GM04503 (cell line): ENCODE data around the gene SDK2.

Experiments
- DNase-seq: peaks from one replicate; pipeline ENCODE4 v3.0.0-alpha.2; 2012; ENCODE audit warnings: low read depth

Gene SDK2

DNA sequence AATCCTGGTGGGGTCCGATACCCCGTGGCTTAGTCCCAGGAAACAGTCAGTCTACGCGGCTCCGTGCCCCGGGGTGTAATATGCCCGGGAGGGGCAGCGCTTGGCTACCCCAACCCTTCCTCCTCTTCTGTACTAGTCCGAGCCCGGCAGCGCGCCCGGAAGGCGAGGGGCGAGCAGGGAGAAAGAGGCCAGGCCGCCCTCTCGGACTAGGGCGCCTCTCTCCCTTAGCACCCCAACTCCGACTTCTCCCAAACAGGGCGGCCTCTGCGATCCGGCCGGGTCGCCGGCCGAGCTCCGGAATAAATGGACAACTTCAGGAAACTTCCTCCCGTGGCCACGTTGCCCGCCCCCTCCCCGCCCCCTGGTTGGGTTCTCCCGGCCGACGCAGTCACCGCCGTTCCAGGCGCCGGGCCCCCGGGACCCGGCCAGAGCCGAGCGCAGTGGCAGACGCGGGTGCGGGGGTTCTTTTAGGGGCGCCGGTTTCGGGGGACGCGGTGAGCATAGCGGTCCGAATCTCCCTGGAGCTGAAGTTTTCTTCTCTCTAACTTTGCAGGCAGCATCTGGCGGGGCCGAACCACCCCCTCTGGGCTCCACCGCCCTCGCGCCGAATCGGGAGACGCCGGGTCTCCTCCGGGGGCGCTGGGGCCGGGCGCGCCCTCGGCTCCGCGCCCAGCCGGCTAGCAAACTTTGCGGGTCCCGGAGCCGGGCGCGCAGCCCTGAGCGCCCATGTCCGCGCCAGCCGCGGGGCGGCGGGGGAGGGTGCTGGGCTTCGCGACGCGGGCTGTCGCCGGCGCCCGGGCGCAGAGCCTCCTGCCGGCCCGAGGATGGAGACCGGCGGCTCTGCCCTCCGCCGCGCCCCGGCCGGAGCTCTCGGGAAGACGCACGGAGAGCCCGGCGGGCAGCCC, at the start of gene SDK2:
Gene SDK2 (minus strand): TSS at position 301 of the 905 bp plus-strand sequence. CDS start 357 bp downstream, outside the sequence.
- no peak for DNase-seq

- no peak for DNase-seq
Observed at GRCh38 chr17:73693071-73693470, 48.8 kb upstream of the SDK2 start.

GRCh38 chr17:73691321-73691766, 47.1 kb upstream of the SDK2 start:
- DNase-seq: no peak

GRCh38 chr17:73690676-73691075, 46.4 kb upstream of the SDK2 start:
- DNase-seq: no peak

DNA sequence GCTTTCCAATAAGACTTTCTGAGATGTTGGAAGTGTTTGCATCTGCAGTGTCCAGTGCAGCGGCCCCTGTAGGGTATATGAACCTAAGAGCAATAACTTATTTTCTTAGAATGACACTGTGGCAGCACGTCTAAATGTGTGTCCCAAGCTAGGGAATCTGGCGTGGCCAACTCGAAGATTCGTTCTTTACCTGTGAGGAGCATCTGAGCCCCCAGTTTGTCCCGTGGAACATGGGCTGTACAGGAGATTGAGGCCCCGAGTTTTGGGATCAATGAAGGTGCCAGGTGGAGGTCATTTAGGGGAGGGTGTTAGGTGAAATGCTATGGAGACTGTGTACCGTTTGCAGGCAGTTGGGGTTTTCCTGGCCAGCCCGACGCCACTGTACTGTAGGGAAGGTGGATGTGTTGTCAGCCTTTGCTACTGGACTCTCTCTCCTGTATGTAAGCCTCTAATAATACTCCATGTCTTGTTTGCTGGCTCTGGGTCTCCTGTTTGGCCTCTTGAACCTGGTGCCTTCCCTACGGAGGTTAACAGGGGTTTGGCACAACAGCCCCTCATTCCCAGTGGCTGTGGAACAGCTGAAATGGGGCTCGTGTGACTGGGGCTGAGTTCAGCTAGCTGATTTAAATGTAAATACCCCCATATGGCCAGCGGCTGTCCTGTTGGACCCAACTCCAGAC, 45.5 kb upstream of the SDK2 start:
- DNase-seq: no peak

DNA sequence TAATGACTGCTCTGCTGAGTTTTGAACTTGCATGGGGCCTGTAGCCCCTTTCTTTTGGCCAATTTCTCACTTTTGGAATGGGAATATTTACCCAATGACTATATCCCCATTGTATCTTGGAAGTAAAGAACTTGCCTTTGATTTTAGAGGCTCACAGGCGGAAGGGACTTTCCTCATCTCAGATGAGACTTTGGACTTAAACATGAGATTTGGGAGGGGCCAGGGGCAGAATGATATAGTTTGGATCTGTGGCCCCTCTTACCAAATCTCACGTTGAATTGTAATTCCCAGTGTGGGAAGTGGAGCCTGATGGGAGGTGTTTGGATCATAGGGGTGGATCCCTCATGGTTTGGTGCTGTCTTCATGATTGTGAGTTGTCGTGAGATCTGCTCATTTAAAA, 42.7 kb upstream of the SDK2 start:
- no peak for DNase-seq

DNA sequence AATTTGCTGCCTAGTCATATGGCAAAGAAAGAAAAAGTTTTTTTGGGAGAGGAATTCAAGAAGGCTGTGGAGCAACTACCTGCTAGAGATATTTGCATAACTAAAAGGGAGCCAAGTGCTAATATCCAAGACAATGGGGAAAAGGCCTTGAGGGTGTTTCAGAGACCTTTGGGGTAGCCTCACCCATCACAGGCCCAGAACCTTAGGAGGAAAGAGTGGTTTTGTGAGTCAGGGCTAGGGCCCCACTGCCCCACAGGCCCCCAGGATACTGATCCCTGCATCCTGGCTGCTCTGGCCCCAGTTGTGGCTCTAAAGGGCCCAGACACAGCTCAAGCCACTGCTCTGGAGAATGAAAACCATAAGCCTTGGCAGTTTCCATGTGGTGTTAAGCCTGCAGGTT, 41.9 kb upstream of the SDK2 start:
- no peak for DNase-seq

DNA sequence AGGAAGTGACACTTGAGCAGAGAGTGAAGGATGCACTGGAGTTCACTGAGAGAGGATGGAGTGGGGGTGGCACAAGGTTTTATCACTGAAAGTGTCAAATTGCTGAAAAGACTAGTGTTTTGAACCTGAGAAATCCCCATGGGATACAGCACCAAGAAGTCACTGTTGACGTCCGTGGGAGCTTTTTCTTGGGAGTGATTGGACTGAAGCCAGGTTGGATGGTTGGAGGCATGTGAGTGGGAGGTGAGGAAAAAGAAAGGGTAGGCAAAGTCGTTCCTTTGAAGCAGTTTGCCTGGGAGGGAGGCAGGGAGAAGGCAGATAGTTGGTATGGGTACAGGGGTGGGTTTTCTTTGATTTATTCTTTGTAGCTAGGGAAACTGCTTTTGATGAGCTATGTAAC, 39.9 kb upstream of the SDK2 start:
- no peak for DNase-seq

- no peak for DNase-seq
Observed at GRCh38 chr17:73683771-73684170, 39.5 kb upstream of the SDK2 start.

DNA sequence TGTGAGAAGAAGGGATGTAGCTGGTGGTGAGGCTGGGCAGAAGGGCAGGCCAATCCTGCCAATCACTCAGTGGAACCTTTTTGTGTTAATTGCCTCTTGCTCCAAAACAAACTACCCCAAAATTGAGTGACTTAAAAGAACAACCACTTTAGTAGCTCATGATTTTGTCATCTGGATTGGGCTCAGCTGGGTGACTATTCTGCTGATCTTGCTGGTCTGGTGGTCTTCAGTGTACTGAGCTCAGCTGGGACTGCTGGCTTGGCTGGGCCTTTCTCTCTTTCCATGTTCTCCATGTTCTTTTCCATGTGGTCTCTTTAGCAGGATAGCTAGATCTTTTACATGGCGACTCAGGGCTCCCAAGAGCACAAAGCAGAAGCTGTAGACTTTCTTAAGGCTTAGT, 37.7 kb upstream of the SDK2 start:
- no peak for DNase-seq

DNA sequence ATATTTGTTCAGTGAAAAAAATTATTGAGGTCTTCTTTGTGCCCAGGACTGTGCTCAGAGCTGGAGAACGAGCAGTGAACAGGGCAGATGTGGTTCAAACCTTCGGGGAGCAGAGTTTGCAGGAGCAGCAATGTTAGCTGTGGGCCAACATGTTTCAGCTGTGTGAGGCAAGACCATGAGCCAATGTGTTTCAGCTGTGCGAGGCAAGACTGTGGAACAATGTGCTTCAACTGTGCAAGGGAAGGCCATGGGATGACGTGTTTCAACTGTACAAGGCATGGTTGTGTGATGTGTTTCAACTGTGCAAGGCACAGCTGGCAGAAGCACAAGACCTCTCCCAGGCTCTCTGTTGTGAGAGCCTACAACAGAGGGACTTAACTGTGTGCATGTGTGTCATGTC, 35.2 kb upstream of the SDK2 start:
- DNase-seq: no peak

- no peak for DNase-seq
Observed at GRCh38 chr17:73678999-73679398, 34.8 kb upstream of the SDK2 start.

DNA sequence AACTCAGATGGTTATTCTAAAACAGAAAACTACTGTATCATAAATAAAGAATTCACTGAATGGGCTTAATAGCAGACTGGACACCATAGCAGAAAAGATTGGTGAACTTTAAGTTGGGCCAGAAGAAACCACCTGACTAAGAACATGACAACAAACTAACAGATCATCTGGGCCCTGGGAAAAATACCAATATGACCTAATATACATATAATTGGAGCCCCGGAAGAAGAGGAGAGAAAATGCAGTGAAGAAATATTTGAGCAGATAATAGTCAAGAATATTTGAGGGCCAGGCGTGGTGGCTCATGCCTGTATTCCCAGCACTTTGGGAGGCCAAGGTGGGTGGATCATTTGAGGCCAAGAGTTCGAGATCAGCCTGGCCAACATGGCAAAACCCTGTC, 25.5 kb upstream of the SDK2 start:
- DNase-seq: no peak

DNA sequence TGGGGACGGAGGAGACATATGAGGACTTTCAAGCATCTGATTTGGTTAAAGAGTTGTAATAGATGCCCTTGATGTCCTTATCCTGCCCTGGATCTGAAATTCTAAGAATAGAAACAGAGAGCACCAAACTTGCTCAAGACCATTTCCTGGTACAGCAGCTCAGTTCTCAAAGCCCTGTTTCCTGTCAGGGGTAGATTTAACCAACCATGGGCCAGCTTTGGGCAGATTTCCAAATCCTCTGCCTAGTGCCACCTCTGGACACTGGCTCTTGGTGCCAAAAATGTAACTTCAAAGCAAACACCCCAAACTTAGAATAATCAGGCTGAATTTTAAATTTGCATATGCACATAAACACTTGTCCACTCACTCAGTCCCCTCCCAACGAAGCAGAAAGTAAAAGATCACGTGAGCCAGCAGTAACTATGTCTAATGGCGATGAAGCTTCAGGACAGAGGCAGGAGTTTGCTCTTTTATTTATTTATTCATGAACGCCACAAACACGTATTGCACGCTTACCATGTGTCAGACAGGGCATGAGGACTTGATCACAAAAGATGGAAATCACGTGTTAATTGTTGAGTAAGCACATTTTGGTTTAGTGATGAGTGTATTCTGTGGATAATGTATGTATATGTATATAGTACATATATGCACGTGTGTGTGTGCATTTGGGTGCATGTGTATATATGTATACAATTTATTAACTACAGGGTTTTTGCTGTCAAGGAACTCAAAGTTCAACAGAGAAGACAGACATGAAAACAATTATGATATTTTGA, 23.1 kb upstream of the SDK2 start:
- DNase-seq: no peak

DNA sequence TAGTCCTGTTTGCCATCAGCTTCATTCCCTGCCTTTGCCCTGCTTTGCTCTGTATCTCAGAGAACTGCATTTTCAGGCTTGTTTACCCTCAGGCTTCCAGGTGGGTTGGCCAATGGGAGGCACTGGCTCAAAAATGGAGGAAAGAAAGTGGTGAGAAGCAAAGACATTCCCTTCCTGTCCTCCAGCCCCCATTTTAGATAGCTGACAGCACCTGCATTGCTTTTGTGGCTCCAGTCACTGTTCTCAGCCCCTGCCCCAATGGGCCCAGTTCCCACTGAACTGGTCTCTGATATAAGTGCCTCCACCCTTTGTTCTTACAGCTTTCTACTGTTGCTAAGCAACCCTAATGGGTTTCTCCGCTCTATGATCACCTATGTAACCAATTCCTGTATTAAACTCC, 19.4 kb upstream of the SDK2 start:
- DNase-seq: no peak

GRCh38 chr17:73660366-73660765, 16.1 kb upstream of the SDK2 start:
- no peak for DNase-seq

DNA sequence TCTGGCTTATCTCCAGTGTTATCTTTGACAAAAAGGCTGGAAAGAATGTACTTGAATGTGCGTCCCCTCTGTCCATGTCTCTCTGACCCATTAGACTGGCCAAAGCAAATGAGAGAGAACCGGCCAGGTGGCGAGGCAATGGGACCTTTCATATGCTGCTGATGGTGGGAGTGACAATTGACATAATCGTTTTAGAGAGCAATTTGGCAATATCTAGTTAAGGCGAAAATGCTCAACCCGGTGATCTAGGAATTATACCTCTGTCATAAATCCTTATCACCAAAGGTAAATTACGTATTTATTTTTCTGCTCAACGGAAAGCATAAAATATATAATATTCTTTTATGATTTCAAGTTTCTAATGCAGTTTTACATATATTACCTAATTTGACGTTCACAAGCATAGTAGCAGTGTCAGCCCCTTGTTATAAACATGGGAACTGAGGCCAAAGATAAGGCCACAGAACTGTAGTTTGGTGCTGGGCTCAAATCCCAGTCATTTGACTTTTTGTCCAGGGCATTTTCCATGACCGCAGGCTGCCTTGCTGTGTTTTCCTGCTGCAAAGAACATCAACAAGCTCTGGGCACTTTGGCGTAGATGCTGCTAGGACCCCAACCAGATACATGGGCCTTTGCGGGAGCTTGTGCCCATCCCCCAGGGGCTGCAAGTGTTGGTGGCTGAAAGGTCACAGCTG, 14.7 kb upstream of the SDK2 start:
- DNase-seq: no peak

- no peak for DNase-seq
Observed at GRCh38 chr17:73657473-73658116, 13.3 kb upstream of the SDK2 start.

GRCh38 chr17:73654241-73654640, 10.0 kb upstream of the SDK2 start:
- DNase-seq: no peak

GRCh38 chr17:73653810-73654209, 9.6 kb upstream of the SDK2 start:
- no peak for DNase-seq

DNA sequence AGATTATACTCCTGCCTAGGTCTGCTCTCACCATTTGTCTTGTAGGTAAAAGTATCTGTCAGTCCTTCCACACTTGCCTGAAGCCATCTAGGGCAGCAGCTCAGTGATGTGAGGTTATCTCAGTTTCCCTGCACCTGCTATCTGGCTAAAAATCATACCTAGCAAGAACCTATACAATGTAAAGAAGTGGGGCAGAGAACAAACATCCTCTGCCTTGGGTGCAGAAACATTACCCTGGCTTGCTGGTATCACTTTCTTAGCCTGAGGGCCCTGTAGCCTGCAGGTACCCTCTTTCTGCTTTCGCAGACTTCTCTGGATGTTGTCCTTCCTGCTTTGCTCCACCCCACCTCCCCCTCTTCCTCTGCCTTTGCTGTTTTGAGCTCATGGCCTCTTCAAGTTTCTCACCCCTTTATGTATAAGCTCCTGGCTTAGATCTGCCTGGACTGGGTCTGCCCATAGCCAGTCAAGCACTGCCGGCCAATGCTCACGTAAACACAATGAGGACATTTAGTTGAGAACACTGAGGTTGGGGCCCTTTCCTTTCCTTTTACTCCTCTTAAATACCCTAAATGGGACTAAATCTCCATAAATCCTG, 8.7 kb upstream of the SDK2 start:
- DNase-seq: no peak
